ENCODE results near the gene CHL1.

Gene CHL1

GRCh38 chr3:244041-244440 is 47.5 kb downstream of the CHL1 start:
- DNase-seq (no peak), ATAC-seq (ENCODE audit: insufficient read depth, low read depth) (no peak)
- no peak for TF ChIP-seq EZH2 (IDR thresholded peaks at IDR 0.05; ENCODE audit: borderline replicate concordance, low read depth, low read length, severe bottlenecking)
- no peak for TF ChIP-seq CTCF (IDR thresholded peaks at IDR 0.05; ENCODE audit: borderline replicate concordance, extremely low read depth, low read length, poor library complexity, severe bottlenecking)
- no peaks in the 10 kb centered on the region for H3K27me3 ChIP-seq (ENCODE audit: insufficient read depth, low read length, poor library complexity)
- H3K4me1 ChIP-seq (ENCODE audit: insufficient read depth, low read length): no peaks in the 10 kb centered on the region
- H2AFZ ChIP-seq (ENCODE audit: low read depth, low read length): no peak overlapping the region
- no peaks in the 10 kb centered on the region for H3K79me2 ChIP-seq (ENCODE audit: insufficient read depth, low read length)
- H3K9ac ChIP-seq (ENCODE audit: low read depth, low read length): no peak overlapping the region
- H3K4me3 ChIP-seq (ENCODE audit: low read depth in 1 of 2, low read length in 2 of 2): no peak overlapping the region
- no peaks in the 10 kb centered on the region for H3K36me3 ChIP-seq (ENCODE audit: insufficient read depth, low read length)
- no peaks in the 10 kb centered on the region for H4K20me1 ChIP-seq (ENCODE audit: insufficient read depth, low read length)
- H3K4me2 ChIP-seq (ENCODE audit: insufficient read depth, low read length): no peak overlapping the region
- no peaks in the 10 kb centered on the region for H3K9me3 ChIP-seq (ENCODE audit: insufficient read depth, low read length, severe bottlenecking)
- no peak overlapping the region for H3K27ac ChIP-seq (ENCODE audit: low read length)

GRCh38 chr3:247916-248315 is 51.4 kb downstream of the CHL1 start:
- Histone ChIP-seq H3K9ac (ENCODE audit: low read depth, low read length) (no peak overlapping the region), H3K27me3 (ENCODE audit: insufficient read depth, low read length, poor library complexity) (no peaks in the 10 kb centered on the region), H3K36me3 (ENCODE audit: insufficient read depth, low read length) (no peaks in the 10 kb centered on the region), H3K4me1 (ENCODE audit: insufficient read depth, low read length) (no peaks in the 10 kb centered on the region), H3K27ac (ENCODE audit: low read length) (no peak overlapping the region), H3K9me3 (ENCODE audit: insufficient read depth, low read length, severe bottlenecking) (no peaks in the 10 kb centered on the region), H3K79me2 (ENCODE audit: insufficient read depth, low read length) (no peaks in the 10 kb centered on the region), H4K20me1 (ENCODE audit: insufficient read depth, low read length) (no peaks in the 10 kb centered on the region), H3K4me2 (ENCODE audit: insufficient read depth, low read length) (no peak overlapping the region), H2AFZ (ENCODE audit: low read depth, low read length) (no peak overlapping the region), H3K4me3 (ENCODE audit: low read depth in 1 of 2, low read length in 2 of 2) (no peak overlapping the region)
- no peak for TF ChIP-seq EZH2 (IDR thresholded peaks at IDR 0.05; ENCODE audit: borderline replicate concordance, low read depth, low read length, severe bottlenecking)
- no peak for TF ChIP-seq CTCF (IDR thresholded peaks at IDR 0.05; ENCODE audit: borderline replicate concordance, extremely low read depth, low read length, poor library complexity, severe bottlenecking)
- DNase-seq (no peak), ATAC-seq (ENCODE audit: insufficient read depth, low read depth) (no peak)

- DNase-seq: no peak
- Histone ChIP-seq H3K9me3 (ENCODE audit: insufficient read depth, low read length, severe bottlenecking) (no peaks in the 10 kb centered on the region), H3K27me3 (ENCODE audit: insufficient read depth, low read length, poor library complexity) (no peaks in the 10 kb centered on the region), H3K9ac (ENCODE audit: low read depth, low read length) (no peak overlapping the region), H3K27ac (ENCODE audit: low read length) (no peak overlapping the region), H3K79me2 (ENCODE audit: insufficient read depth, low read length) (no peaks in the 10 kb centered on the region), H4K20me1 (ENCODE audit: insufficient read depth, low read length) (no peaks in the 10 kb centered on the region), H3K36me3 (ENCODE audit: insufficient read depth, low read length) (no peaks in the 10 kb centered on the region), H3K4me2 (ENCODE audit: insufficient read depth, low read length) (no peak overlapping the region), H3K4me1 (ENCODE audit: insufficient read depth, low read length) (no peaks in the 10 kb centered on the region), H3K4me3 (ENCODE audit: low read depth in 1 of 2, low read length in 2 of 2) (no peak overlapping the region), H2AFZ (ENCODE audit: low read depth, low read length) (no peak overlapping the region)
- TF ChIP-seq CTCF (IDR thresholded peaks at IDR 0.05; ENCODE audit: borderline replicate concordance, extremely low read depth, low read length, poor library complexity, severe bottlenecking): no peak
- no peak for TF ChIP-seq EZH2 (IDR thresholded peaks at IDR 0.05; ENCODE audit: borderline replicate concordance, low read depth, low read length, severe bottlenecking)
- ATAC-seq (ENCODE audit: insufficient read depth, low read depth): 0 out of 3 replicates have a peak, but pooled peaks have one; percentile 22
Observed at GRCh38 chr3:248864-249520, 52.4 kb downstream of the CHL1 start.

All from DND-41 (cell line).